HG03342 (cell line): ENCODE data around the gene ZNF689.

Experiments used
- ATAC-seq: cut with Tn5 transposase; IDR thresholded peaks from one replicate; pipeline ENCODE4 v1.9.1; 2021; ENCODE audit warnings: mild to moderate bottlenecking, moderate library complexity; ENCODE audit not compliant: unreplicated experiment

The ZNF689 gene

GRCh38 chr16:30609926-30610839, at the start of gene ZNF689:
Gene ZNF689 (minus strand): TSS chr16:30610389. CDS start chr16:30610041, 348 bp downstream.
- peak; percentile 80 for ATAC-seq

DNA sequence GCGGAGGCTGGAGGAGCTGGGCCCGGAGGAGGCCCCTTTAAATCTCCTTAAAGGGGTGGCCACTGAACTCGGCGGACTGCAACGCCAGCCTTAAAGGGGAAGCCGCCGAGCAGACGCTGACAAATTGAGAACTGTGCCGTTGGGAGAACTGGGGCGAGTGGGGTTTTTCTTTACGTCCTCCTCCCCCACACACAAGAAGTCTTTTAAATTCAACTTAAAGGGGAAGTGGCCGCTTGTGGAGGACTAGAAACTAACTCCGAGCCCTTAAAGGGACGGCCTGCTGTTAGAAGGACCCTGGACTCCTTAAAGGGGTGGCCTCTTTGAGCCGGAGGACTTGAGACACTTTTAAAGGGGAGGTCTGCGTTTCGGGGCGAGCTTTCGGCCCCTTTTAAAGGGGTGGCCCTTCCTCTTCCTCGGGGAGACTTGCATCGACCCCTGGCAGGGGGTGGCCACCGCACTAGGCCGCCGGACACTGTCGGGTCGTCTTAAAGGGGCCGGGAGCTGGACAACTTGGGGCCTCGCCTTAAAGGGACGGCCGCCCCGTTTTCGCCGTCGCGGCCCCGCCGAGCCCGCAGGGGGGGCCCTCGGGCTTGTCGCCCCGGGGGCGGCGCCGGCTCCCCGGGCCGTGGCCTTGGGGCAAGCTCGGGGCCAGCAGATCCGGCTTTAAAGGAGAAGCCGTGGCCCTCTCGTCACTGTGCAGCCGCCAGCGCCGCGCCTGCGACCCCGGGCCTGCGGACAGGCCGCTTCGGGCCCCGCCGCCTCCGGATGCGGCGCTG, 48.7 kb upstream of the ZNF689 start:
- ATAC-seq, result peak; percentile 27

GRCh38 chr16:30657866-30658730, 47.9 kb upstream of the ZNF689 start, which contains the start of gene FBRS:
Gene FBRS (plus strand): TSS chr16:30658431. CDS start chr16:30659519, 1,088 bp downstream.
- peak; percentile 63 for ATAC-seq

DNA sequence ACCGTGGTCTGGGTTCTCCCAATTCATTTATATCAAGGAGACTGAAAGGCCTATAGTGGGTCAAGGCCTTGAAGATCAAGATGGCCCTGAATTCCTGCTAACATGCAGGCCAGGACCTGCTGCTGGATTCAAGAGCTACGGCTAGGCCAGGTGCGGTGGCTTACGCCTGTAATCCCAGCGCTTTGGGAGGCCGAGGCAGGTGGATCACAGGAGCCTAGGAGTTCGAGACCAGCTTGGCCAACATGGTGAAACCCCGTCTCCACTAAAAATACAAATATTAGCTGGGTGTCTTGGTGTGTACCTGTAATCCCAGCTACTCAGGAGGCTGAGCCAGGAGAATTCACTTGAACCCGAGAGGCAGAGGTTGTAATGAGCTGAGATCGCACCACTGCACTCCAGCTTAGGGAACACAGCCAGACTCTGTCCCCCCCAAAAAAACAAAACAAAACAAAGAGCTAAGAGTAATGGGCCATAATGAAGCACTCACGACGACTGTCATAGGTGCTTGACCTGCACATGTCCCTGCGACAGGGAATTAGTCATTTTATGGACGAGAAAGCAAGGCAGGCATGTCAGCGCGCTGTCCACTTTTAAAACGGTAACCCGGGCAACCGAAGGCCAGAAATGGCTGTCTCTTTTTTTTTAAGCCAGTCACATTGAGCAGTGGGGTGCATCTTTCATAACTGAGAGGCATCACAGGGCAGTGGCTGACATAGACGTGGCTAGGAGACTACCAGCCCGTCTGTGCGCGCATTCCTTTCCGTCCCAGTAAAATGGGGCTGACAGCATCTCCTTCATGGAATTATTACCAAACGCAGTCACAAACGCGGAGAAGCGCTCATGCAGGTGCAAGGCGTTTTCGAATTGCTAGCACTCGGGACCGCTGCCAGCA, 47.0 kb upstream of the ZNF689 start:
- no peak for ATAC-seq

- ATAC-seq, result no peak
Observed at GRCh38 chr16:30656388-30656787, 46.2 kb upstream of the ZNF689 start.

GRCh38 chr16:30655815-30656347, 45.7 kb upstream of the ZNF689 start:
- ATAC-seq, result no peak

GRCh38 chr16:30654856-30655255, 44.7 kb upstream of the ZNF689 start:
- no peak for ATAC-seq

DNA sequence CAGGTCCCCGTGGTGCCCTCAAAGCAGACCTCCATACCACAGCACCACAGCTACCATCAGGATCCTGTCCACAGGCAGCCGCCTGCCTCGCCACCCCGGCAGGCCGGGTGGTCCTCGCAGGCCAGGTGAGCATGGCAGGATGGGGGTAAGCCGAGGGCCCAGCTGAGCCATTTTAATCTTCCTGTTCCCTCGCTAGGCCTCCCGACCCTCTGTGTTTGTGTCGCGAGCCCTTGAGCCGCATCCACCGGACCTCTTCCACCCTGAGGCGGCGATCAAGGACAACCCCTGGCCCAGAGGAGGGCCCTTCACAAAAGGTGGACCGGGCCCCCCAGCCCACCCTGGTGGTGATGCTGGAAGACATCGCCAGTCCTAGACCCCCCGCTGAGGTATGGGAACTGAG, 42.5 kb upstream of the ZNF689 start:
- ATAC-seq, result no peak

- ATAC-seq, result no peak
Observed at GRCh38 chr16:30652005-30652296, 41.8 kb upstream of the ZNF689 start.

DNA sequence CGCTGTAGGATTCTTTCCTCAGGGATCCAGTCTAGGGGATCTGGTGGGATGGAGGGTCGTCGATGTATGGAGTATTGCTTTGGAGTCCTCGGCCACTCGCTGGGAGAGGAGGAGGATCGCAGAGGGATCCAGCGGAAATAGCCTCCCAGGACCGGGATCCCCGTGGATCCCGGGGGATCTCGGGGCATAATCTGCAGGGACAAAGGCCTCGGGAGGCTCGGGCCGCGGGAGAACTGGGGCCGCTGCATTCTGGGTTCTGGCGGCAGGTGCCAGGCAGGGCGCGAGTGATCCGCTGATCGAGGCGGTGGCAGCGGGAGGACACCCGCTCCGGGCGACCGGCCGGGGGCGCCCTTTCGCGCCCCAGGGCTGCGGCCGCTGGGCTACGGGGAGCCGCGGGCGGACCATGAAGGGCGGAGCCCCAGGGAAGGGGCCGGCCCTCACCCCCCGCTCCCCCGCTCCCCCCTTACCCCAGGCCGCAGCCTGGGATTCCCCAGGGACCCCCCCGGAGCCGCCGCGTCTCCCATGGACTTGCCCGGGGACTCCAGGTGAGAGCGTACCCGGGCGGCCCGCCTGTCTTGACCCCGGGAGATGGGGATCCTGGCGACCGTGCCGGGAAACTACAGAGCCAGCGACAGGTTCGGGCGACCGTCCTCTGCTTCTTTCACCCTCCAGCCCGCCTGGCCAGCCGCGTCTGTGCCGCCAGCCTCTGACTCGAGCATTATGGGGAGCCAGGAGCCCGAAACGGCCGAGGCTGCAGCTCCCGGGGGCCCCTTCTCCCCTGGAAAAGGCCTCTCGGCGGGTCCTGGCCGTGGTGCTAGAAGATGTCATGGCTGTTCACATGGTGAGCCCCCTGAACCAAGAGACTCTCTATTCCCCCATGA, 41.2 kb upstream of the ZNF689 start:
- peak; percentile 48 for ATAC-seq

- peak; percentile 66 for ATAC-seq
Observed at GRCh38 chr16:30650369-30651123, 40.4 kb upstream of the ZNF689 start, which contains the start of gene PRR14. Gene PRR14 (plus strand): TSS chr16:30650960. CDS start chr16:30651646, 686 bp downstream.

- ATAC-seq, result peak; percentile 10
Observed at GRCh38 chr16:30649725-30650368, 39.7 kb upstream of the ZNF689 start.

GRCh38 chr16:30647274-30647571, 37.0 kb upstream of the ZNF689 start:
- ATAC-seq, result no peak

- ATAC-seq, result no peak
Observed at GRCh38 chr16:30645727-30646126, 35.5 kb upstream of the ZNF689 start.

DNA sequence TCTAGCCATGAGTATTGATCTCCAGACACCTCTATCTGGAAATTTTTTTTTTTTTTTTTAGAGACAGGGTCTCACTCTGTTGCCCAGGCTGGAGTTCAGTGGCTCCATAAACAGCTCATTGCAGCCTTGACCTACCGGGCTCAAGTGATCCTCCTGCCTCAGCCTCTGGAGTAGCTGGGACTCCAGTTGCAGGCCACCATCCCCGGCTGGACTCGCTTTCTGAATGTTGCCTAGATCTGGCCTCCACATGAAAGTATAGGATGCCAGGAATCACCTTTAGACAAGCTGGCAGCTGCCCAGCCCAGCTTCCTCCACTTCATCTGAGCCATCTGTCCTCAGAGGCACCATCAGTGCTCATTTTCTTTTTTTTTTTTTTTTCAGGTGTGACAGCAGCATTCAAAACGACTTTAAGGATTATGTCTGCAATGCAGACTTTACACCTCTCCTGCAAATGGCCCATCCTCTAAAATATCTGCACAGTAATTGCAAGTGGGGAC, 34.2 kb upstream of the ZNF689 start:
- no peak for ATAC-seq

GRCh38 chr16:30641378-30641982, 31.3 kb upstream of the ZNF689 start:
- ATAC-seq, result no peak

- ATAC-seq, result no peak
Observed at GRCh38 chr16:30637944-30638343, 27.8 kb upstream of the ZNF689 start.
